ENCODE measurements around the gene EIF5AL1. TPM values are rescaled to one million over a fixed set of nuclear protein-coding genes. Genes with fewer than 3 reads are reported as not detected.

The EIF5AL1 gene
- total RNA-seq, 1 experiment from 2014 or later, result 0.39 TPM

DNA sequence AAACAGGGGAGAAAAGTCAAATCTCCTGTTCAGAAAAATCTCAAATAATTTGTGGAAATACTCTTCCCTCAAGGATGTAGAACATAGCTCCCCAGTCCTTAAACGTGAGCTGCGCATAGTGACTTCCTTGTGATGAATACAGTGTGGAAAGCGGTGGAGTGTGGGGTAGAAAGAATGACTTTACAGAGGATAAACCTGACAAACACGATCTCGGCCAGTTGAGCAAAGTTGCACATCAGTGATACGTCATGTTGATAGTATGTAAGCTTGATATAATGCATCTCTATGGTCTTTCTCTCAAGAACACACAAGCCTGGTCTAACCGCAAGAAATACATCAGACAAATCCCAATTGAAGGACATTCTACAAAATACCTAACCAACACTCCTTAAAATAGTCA is 34.9 kb upstream of the EIF5AL1 start:
- Histone ChIP-seq H3K23ac (ENCODE audit: insufficient read length, low read depth, low read length) (no peak overlapping the region), H3K79me1 (ENCODE audit: insufficient read depth, low read depth, low read length, poor library complexity, severe bottlenecking) (no peaks in the 10 kb centered on the region), H3K27me3 (ENCODE audit: insufficient read depth, low read length) (no peaks in the 10 kb centered on the region), H3K56ac (ENCODE audit: insufficient read length, low read depth, low read length) (no peak overlapping the region), H3K27ac (ENCODE audit: insufficient read length, low read depth, low read length) (no peak overlapping the region), H2BK20ac (ENCODE audit: low read depth, low read length, poor library complexity, severe bottlenecking) (no peak overlapping the region), H2AFZ (ENCODE audit: low read length) (no peak overlapping the region), H3K9ac (ENCODE audit: extremely low read depth, insufficient read length, low read length) (no peak overlapping the region), H3K9me3 (ENCODE audit: control insufficient read depth, low read depth, low read length) (no peaks in the 10 kb centered on the region), H3K4ac (ENCODE audit: low read depth, low read length) (no peak overlapping the region), H3T11ph (ENCODE audit: low read length) (no peak overlapping the region), H4K8ac (replicated peaks; ENCODE audit: insufficient read length, low read depth, low read length) (no peak overlapping the region), H3K23me2 (ENCODE audit: insufficient read length, low read depth, low read length, poor library complexity, severe bottlenecking) (no peaks in the 10 kb centered on the region), H3K79me2 (ENCODE audit: insufficient read depth, low read length) (no peaks in the 10 kb centered on the region), H2BK12ac (ENCODE audit: insufficient read length, low read depth, low read length) (no peak overlapping the region), H3K14ac (ENCODE audit: insufficient read depth, low read length) (no peak overlapping the region), H4K91ac (ENCODE audit: insufficient read length, low read depth, low read length) (no peak overlapping the region), H3K4me2 (ENCODE audit: insufficient read depth, insufficient read length, low read length) (no peak overlapping the region), H2AK5ac (ENCODE audit: insufficient read length, low read length) (no peak overlapping the region), H2BK5ac (ENCODE audit: insufficient read length, low read length) (no peak overlapping the region), H3K4me1 (ENCODE audit: insufficient read depth, low read length) (no peaks in the 10 kb centered on the region), H4K20me1 (ENCODE audit: control insufficient read depth, insufficient read depth, insufficient read length) (no peaks in the 10 kb centered on the region), H3K18ac (ENCODE audit: insufficient read length, low read depth, low read length) (no peak overlapping the region), H2BK15ac (ENCODE audit: low read depth, low read length) (no peak overlapping the region), H2BK120ac (ENCODE audit: low read depth, low read length, poor library complexity, severe bottlenecking) (no peak overlapping the region), H4K5ac (ENCODE audit: insufficient read length, low read depth, low read length) (no peak overlapping the region)
- Mint-ChIP-seq H3K4me3 (no peak overlapping the region), H3K4me1 (peaks cover 8 to 11% of the 10 kb centered on the region in 2 experiments), H3K27me3 (ENCODE audit: low read depth) (peaks cover 26% of the 10 kb centered on the region), H3K9me3 (peaks cover 0 to 4% of the 10 kb centered on the region in 2 experiments; a peak in 1 of 5 replicates), H3K36me3 (ENCODE audit: insufficient read depth in 1 of 3, low read depth in 3 of 3) (no peaks in the 10 kb centered on the region), H3K27ac (no peak overlapping the region)
- DNase-seq, result peak; percentile 5
- WGBS (ENCODE audit: extremely low coverage, insufficient read length, low lambda C conversion rate), result no CpG with 5 or more reads among the region's 7 CpGs
- TF ChIP-seq, protein P1, sequence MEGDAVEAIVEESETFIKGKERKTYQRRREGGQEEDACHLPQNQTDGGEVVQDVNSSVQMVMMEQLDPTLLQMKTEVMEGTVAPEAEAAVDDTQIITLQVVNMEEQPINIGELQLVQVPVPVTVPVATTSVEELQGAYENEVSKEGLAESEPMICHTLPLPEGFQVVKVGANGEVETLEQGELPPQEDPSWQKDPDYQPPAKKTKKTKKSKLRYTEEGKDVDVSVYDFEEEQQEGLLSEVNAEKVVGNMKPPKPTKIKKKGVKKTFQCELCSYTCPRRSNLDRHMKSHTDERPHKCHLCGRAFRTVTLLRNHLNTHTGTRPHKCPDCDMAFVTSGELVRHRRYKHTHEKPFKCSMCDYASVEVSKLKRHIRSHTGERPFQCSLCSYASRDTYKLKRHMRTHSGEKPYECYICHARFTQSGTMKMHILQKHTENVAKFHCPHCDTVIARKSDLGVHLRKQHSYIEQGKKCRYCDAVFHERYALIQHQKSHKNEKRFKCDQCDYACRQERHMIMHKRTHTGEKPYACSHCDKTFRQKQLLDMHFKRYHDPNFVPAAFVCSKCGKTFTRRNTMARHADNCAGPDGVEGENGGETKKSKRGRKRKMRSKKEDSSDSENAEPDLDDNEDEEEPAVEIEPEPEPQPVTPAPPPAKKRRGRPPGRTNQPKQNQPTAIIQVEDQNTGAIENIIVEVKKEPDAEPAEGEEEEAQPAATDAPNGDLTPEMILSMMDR (conservative IDR thresholded peaks at IDR 0.05), result no peak
